CD4-positive, alpha-beta T cell (primary cell): Measurements from ENCODE around the gene GLB1L2. TPM values are rescaled to one million over a fixed set of nuclear protein-coding genes. Genes with fewer than 3 reads are reported as not detected.

Source experiments
- ATAC-seq: fragments of 200-7000 bp; cut with Tn5 transposase; one replicate; pipeline ENCODE4 v1.10.0; 2022; ENCODE audit warnings: mild to moderate bottlenecking; ENCODE audit not compliant: poor library complexity
- CTCF ChIA-PET: fragments of 350-600 bp; sonication (Branson Sonifier 250); formaldehyde crosslinking; loops from one replicate; lab custom pipeline; 2021; ENCODE audit warnings: antibody characterized with exemption, inconsistent platforms; lab: Charles Lee
- POLR2A ChIA-PET: fragments of 350-600 bp; sonication (Branson Sonifier 250); formaldehyde crosslinking; loops from one replicate; lab custom pipeline; 2021; ENCODE audit warnings: antibody characterized with exemption, inconsistent platforms; lab: Charles Lee
- DNase-seq, 14 experiments: peaks; one replicate each; pipeline ENCODE4 v3.0.0-alpha.2; 2013 to 2020; ENCODE audit warnings: mixed read lengths in 2 of 14
- H3K27ac ChIP-seq, 2 donors: one replicate each; pipeline versions ENCODE4 v1.5.1 to v1.7.0; 2013; ENCODE audit warnings: low read length in 2 of 2, low read depth in 1 of 2, mild to moderate bottlenecking in 1 of 2
- H3K27me3 ChIP-seq, 2 experiments: 1 replicate in 1 of 2; 2 replicates in 1 of 2; pipeline versions ENCODE4 v1.6.1 to v1.7.0; 2013; ENCODE audit warnings: low read length in 2 of 2, control low read depth in 1 of 2, mild to moderate bottlenecking in 1 of 2, moderate library complexity in 1 of 2; ENCODE audit not compliant: insufficient read depth in 2 of 2, control insufficient read depth in 1 of 2
- H3K36me3 ChIP-seq: one replicate; pipeline ENCODE4 v1.6.1; 2013; ENCODE audit warnings: low read length, control low read depth; ENCODE audit not compliant: insufficient read depth
- H3K4me1 ChIP-seq: one replicate; pipeline ENCODE4 v1.6.1; 2013; ENCODE audit warnings: low read length, control low read depth; ENCODE audit not compliant: insufficient read depth
- H3K4me3 ChIP-seq: one replicate; pipeline ENCODE4 v1.5.1; 2013; ENCODE audit warnings: mild to moderate bottlenecking, low read length, moderate library complexity
- H3K9me3 ChIP-seq, 2 experiments: 1 replicate in 1 of 2; 2 replicates in 1 of 2; pipeline versions ENCODE4 v1.6.1 to v1.7.0; 2013; ENCODE audit warnings: low read length in 2 of 2, mild to moderate bottlenecking in 2 of 2, control low read depth in 1 of 2, moderate library complexity in 1 of 2; ENCODE audit not compliant: control insufficient read depth in 1 of 2, insufficient read depth in 1 of 2
- H3K27ac Mint-ChIP-seq: one replicate; pipeline ENCODE4 v1.8.0; 2020; ENCODE audit warnings: mixed read lengths
- H3K27me3 Mint-ChIP-seq: one replicate; pipeline ENCODE4 v1.8.0; 2021; ENCODE audit warnings: mixed read lengths
- H3K36me3 Mint-ChIP-seq: one replicate; pipeline ENCODE4 v1.8.0; 2021; ENCODE audit warnings: low read depth, mixed read lengths
- H3K4me1 Mint-ChIP-seq: one replicate; pipeline ENCODE4 v1.8.0; 2021; ENCODE audit warnings: low read depth, mixed read lengths
- H3K4me3 Mint-ChIP-seq: one replicate; pipeline ENCODE4 v1.8.0; 2020; ENCODE audit warnings: mild to moderate bottlenecking, mixed read lengths
- H3K9me3 Mint-ChIP-seq: one replicate; pipeline ENCODE4 v1.8.0; 2020; ENCODE audit warnings: mixed read lengths
- CTCF ChIP-seq: fragments of 200-600 bp; IDR thresholded peaks from one replicate; pipeline ENCODE4 v1.8.0; 2022; ENCODE audit warnings: antibody characterized with exemption, mild to moderate bottlenecking
- intact Hi-C, 2 experiments: fragments of 100-400 bp; cut with DNase I in 1 of 2; cut with micrococcal nuclease in 1 of 2; formaldehyde crosslinking; loops; one replicate each; pipeline versions ENCODE4 v1.15.1 to v1.9.0; 2023 to 2025; cut with DNase I, micrococcal nuclease
- total RNA-seq, 174 experiments: library from RNA in 2 of 174; stranded (reverse) in 2 of 174; gene quantifications; one replicate each; pipeline ENCODE4 v1.2.3 and lab custom pipeline; 2021 to 2026

The GLB1L2 gene
- total RNA-seq, 2 experiments from 2014 or later: 0.59 to 0.63 TPM

- CTCF ChIA-PET: no interaction called here
- no peak overlapping the region for H3K4me3 Mint-ChIP-seq
Observed at GRCh38 chr11:134383576-134384221, 51.9 kb downstream of the GLB1L2 start.

GRCh38 chr11:134384406-134384805 lies 52.6 kb downstream of the GLB1L2 start:
- intact Hi-C loops: no loop called here

More at GRCh38 chr11:134383576-134384221, 51.9 kb downstream of the GLB1L2 start:
- Mint-ChIP-seq H3K36me3 (no peaks in the 10 kb centered on the region), H3K9me3 (no peaks in the 10 kb centered on the region), H3K4me1 (peaks cover 19% of the 10 kb centered on the region), H3K27ac (no peak overlapping the region), H3K27me3 (peaks cover 34% of the 10 kb centered on the region)
- no peak for TF ChIP-seq CTCF
- H3K27ac ChIP-seq: no peak overlapping the region
- intact Hi-C loops: no loop called here
- POLR2A ChIA-PET: no interaction called here
- peaks cover 0 to 13% of the 10 kb centered on the region in 2 experiments for H3K9me3 ChIP-seq
- peaks cover 28% of the 10 kb centered on the region for H3K4me1 ChIP-seq
- H3K36me3 ChIP-seq: no peaks in the 10 kb centered on the region
- peaks cover 11 to 18% of the 10 kb centered on the region in 2 experiments for H3K27me3 ChIP-seq
- no peak for ATAC-seq
- H3K4me3 ChIP-seq: no peak overlapping the region
- DNase-seq: no peak

GRCh38 chr11:134385171-134385570 lies 53.4 kb downstream of the GLB1L2 start:
- H3K27me3 Mint-ChIP-seq: peaks cover 34% of the 10 kb centered on the region
- no peak for DNase-seq
- ChIA-PET CTCF (no interaction called here), POLR2A (no interaction called here)
- peaks cover 19% of the 10 kb centered on the region for H3K4me1 Mint-ChIP-seq
- no peaks in the 10 kb centered on the region for H3K36me3 Mint-ChIP-seq
- no peak for ATAC-seq
- Histone ChIP-seq H3K9me3 (peaks cover 0 to 15% of the 10 kb centered on the region in 2 experiments), H3K36me3 (no peaks in the 10 kb centered on the region), H3K4me3 (no peak overlapping the region), H3K27me3 (peaks cover 12 to 18% of the 10 kb centered on the region in 2 experiments), H3K4me1 (peaks cover 28% of the 10 kb centered on the region), H3K27ac (no peak overlapping the region)
- no peak overlapping the region for H3K27ac Mint-ChIP-seq
- TF ChIP-seq CTCF: no peak
- no peaks in the 10 kb centered on the region for H3K9me3 Mint-ChIP-seq
- intact Hi-C loops: no loop called here
- H3K4me3 Mint-ChIP-seq: no peak overlapping the region

More at GRCh38 chr11:134384406-134384805, 52.6 kb downstream of the GLB1L2 start:
- Histone ChIP-seq H3K9me3 (peaks cover 0 to 17% of the 10 kb centered on the region in 2 experiments), H3K27ac (no peak overlapping the region), H3K27me3 (peaks cover 12 to 18% of the 10 kb centered on the region in 2 experiments), H3K4me3 (no peak overlapping the region), H3K36me3 (no peaks in the 10 kb centered on the region), H3K4me1 (peaks cover 28% of the 10 kb centered on the region)
- no peak for ATAC-seq
- ChIA-PET POLR2A (no interaction called here), CTCF (no interaction called here)
- Mint-ChIP-seq H3K36me3 (no peaks in the 10 kb centered on the region), H3K27me3 (peaks cover 34% of the 10 kb centered on the region), H3K27ac (no peak overlapping the region), H3K4me3 (no peak overlapping the region), H3K4me1 (peaks cover 19% of the 10 kb centered on the region), H3K9me3 (no peaks in the 10 kb centered on the region)
- DNase-seq: no peak
- no peak for TF ChIP-seq CTCF
